HG03378 (cell line): ENCODE results near the gene TAS1R3.
"Not testable (repeated sequence)": the region's sequence is repeated elsewhere in the genome, so short reads cannot be mapped to it uniquely, and the experiment has no call there.

Experiments
- ATAC-seq: cut with Tn5 transposase; IDR thresholded peaks from one replicate; pipeline ENCODE4 v1.9.1; 2021; ENCODE audit warnings: mild to moderate bottlenecking, moderate library complexity; ENCODE audit not compliant: unreplicated experiment

The TAS1R3 gene

DNA sequence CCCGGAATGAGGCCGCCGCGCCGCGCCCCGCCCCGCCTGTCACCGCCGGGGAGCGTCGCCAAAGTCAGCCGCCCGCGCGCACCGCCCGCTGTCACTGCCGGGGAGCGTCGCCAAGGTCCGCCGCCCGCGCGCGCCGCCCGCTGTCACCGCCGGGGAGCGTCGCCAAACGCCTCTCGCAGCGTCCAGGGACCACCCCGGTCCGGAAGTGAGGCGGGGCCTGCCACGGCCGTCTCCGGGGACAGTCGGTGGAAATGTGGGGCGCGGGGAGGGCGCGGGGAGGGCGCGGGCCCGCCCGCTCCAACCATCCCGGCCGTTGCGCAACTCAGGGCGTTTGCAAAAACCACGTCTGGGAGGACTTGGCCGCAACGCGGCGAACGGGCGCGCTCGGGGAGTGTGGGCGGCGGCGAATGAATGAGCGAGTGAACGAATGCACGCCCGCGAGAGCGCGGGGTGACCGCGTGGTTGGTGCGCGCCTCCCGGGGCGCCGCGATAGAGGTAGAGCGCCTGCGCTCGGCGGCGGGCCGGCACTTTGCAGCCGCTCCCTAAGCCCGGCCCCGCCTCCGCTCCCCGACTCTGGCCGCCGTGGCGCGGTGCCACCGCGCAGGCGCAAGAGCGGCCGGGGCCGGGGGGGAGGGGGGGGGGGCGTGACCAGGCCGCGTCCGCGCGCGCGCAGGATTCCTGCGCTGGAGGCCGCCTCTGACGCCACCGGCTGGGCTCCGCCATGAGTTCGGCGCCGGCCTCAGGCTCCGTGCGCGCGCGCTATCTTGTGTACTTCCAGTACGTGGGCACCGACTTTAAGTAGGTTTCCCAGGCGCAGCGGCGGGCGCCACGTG, 22.9 kb upstream of the TAS1R3 start, which contains the start of the genes ACAP3 and PUSL1:
TSS of gene ACAP3 (minus strand) at position 8 of the 833 bp plus-strand sequence. CDS start 115 bp downstream, outside the sequence.
TSS of gene PUSL1 (plus strand) at position 675 of the 833 bp plus-strand sequence. CDS start at position 722, 47 bp downstream.
- no peak for ATAC-seq

DNA sequence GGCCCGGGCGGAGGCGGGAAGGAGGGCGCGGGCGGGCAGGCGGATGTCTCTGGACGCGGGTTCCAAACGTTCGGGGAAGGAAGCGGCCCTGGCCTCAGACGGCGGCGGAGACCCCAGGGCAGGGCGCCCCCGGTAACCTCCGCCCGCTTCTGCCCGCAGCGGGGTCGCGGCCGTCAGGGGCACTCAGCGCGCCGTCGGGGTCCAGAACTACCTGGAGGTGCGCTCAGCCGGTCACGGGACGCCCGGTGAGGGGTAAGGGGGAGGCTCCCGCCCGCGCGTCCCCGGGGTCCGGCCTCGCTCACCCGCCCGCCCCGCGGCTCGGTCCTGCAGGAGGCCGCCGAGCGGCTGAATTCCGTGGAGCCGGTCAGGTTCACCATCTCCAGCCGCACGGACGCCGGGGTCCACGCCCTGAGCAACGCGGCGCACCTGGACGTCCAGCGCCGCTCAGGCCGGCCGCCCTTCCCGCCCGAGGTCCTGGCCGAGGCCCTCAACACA, 22.3 kb upstream of the TAS1R3 start:
- ATAC-seq, result no peak

DNA sequence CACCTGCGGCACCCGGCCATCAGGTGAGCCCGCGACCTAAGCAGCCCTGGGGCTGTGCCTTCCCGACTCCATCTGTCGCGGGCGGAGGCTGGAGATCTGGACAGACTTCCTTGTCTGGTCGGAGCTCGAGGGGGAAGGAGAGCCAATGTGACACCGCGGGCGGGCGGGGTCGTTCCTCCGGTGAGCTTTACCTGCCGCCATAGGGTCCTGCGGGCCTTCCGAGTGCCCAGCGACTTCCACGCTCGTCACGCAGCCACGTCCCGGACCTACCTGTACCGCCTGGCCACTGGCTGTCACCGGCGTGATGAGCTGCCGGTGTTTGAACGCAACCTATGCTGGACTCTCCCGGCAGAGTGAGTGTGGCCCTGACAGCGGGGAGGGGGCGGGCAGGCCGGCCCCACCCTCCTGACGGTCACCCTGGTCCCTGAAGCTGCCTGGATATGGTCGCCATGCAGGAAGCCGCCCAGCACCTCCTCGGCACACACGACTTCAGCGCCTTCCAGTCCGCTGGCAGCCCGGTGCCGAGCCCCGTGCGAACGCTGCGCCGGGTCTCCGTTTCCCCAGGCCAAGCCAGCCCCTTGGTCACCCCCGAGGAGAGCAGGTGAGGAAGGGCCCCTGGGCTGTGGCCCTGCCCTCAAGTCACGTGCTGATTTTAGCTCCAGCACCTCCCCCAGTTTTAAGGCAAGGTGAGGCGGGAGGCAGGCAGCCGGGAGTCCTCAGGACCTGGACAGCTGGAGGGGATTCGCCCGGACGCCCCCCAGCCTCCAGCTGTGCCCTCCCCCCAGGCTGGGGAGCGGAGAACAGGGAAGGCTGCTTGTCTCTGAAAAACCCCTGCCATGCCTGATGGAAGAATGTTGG, 21.6 kb upstream of the TAS1R3 start:
- ATAC-seq, result no peak

DNA sequence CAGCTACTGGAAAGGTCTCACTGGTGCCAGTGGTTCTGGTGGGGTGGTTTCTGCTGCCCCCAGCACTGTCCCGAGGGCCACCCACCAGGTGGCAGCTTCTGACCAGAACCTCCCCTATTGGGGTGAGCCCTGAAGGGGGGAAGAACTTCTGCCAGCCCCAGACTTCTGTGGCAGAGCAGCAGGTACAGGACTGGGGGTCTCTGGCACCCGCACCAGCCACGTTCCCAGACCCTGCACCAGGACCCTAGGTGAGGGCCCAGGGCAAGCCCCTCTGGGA, 21.0 kb upstream of the TAS1R3 start:
- no peak for ATAC-seq

DNA sequence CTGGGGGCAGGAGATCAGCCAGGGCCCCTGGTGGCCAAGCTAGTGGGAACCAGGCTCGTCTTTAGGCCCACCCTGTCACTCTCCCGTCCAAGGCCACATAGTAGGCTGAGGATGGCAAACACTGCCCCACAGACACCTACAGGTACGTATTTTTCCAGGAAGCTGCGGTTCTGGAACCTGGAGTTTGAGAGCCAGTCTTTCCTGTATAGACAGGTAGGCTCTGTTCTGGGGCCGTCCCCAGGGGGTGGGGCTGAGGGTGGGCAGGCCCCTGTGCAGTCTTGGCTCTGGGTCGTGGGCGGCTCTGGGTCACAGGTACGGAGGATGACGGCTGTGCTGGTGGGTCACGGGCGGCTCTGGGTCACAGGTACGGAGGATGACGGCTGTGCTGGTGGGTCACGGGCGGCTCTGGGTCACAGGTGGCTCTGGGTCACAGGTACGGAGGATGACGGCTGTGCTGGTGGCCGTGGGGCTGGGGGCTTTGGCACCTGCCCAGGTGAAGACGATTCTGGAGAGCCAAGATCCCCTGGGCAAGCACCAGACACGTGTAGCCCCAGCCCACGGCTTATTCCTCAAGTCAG, 20.5 kb upstream of the TAS1R3 start:
- ATAC-seq, result no peak

DNA sequence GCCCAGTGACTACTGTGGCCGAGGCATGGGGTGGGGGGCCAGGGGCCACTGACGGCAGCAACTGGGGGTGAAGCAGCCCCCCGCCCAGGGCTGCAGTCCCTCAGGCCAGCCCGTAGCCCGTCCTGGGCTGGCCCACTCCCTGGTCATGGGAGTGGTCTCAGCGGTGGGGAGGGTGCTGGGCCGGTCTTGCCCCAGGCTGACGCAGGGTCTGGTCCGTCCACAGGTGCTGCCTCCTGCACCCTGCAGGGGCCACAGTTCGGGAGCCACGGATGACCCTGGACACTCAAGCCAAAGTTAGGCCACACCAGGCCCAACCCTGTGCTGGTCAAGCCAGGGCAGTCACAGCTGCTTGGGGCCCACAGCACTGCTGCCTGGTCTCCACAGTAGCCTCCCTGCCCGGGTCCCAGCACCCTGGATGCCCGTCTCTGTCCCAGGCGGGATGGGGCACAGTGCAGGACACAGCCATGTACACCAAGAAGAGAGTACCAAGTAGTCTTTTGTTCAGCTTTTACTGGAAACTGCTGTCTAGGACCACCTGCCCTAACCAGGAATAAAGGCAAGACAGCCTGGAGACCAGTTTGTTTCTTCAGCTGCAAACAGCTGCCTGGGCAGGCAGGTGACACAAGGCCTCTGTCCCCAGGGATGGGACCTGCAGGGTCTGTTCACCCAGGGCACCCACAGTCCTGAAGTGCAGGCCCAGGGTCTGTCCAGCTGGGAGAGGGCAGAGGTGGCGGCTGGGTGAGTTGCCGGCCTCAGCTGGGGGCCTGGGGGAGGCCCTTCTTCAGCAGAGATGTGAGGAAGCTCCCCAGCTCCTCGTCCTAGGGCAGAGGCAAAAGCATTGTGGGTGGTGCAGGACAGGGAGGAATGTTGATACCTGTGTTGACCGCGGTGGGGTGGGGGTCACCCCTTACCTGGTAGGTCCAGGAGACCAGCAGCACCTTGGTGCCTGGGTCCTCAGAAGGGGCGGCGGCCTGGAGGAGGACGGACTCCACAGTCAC, 19.7 kb upstream of the TAS1R3 start:
- no peak for ATAC-seq

DNA sequence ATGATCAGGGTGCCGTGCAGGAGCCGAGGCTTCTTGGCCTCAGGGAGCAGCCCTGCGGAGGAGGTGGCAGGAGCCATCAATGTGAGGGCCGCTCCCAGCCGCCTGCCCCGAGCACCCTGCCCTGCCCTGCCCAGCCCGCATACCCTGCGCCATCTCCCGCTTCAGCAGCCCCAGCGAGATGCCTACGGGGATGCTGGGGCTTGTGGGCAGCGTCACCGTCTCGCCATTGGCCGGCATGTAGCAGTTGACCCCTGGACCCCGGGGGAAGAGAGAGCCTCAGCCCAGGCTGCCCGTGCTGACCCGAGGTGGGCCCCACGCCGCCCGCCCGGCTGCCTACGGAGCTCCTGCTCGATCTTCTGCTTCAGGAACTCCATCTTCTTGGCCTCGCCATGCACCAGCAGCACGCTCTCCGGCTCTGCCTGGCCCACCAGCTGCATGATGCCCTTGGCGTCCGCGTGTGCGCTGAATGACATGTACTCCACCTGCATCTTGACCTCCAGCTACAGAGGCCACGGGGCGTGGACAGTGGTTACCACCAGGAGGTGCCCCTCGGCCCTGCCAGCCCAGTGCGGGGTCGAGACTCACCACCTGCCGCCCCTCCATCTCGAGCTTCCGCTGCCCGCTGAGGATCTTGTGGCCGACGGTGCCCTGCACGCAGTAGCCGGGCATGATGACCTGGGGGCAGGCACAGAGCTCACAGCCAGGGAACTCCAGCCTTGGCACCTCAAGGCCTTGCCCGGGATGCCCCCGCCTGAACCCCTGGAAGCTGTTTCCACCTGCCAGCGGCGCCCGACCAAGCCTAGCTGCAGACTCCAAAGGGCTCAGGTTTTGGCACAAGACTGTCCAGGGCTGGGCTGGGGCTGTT, 18.4 kb upstream of the TAS1R3 start:
- ATAC-seq, result no peak

DNA sequence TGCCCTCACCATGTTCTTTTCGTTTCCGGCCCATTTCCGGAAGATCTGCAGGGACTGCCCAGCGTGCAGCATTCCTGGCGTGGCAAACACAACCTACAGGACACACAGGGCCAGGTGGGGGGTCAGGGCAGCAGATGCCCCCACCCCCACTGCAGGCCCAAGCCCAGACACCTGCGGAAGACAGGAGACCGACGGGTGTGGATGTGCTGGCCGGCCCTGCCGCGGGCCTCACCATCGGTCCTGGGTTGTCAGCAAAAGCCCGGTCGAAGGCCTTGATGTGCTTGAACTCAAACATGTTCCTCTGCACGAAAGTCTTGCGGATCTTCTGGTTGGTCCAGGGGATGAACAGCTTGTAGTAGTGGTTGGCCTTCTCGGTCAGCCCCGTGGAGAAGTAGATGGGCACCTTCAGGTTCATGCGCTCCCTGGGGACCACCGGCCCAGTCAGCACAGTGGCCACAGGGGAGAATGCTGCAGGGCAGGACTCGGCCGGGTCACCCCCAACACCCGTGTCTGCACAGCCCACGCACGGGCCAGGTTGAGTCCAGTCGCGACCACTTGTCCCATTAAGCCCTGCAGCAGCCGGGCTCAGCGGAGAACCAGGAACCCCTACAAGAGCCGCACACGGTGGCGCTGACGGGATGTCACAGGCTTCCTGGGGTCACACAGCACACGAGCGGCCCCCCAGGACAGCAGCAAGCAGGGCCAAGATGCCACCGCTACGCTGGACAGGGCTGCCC, 17.4 kb upstream of the TAS1R3 start:
- no peak for ATAC-seq

DNA sequence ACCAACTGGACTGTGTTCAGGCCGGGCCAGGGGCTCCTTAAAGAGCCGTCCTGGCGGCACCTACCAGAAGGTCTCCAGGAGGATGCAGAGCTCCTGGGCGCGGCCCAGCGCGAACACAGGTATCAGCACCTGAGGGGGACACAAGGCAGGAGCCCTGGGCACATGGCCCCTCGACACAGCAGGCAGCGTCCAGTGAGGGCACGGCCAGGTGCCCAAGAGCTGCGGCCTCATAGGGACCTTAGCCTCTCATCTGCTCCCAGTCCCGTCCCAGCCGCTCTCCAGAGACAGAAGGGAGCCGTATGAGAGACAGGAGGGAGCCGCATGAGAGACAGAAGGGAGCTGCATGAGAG, 16.9 kb upstream of the TAS1R3 start:
- no peak for ATAC-seq

DNA sequence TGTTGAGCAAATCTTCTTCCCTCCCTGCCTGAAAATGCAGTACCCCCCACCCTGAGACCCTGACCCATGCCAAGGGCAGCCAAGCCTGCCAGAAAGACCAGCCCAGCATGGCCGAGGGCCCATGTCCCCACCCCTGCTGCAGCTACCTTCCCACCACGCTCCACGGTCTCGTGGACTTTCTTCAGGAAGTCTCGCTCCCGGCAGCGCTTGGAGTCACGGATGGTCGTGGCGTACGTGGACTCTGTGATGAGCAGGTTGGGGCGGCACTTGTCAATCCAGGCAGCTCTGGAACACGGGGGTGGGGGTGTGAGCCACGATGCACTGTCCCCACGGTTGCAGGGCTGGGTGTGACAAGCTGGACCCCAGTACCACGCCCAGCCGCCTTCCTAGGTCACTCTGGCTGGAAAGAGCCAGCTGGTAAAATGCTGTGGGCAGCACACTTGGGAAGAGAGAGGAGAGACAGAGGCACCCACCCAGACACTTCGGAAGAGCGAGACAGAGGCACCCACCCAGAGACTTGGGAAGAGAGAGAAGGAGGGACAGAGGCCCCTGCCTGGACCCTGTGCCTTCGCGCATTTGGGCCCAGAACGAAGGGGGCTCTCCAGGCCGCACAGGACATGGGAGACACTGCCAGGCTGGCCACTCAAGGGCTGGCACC, 16.3 kb upstream of the TAS1R3 start:
- ATAC-seq, result no peak

DNA sequence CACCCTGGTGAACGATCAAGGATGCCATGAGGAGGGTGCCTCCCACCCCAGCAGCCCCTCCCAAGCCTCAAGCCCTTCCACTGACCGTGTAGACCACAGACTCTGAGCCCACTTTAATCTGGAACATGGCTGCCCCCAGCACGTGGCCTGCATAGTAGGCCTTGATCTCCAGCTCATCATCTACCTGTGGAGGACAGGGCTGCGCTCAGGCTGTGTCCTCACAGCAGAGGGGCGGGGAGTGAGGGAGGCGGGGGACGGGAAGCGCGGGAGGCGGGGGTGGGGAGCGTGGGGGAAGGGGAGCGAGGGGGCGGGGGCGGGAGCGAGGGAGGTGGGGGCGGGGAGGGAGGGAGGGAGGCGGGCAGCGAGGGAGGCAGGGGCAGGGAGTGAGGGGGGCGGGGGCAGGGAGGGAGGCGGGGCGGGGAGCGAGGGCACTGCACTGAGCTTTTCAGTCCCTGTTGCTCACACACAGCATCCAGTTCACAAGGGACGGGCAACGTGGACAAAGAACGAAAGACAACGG, 15.6 kb upstream of the TAS1R3 start:
- no peak for ATAC-seq

DNA sequence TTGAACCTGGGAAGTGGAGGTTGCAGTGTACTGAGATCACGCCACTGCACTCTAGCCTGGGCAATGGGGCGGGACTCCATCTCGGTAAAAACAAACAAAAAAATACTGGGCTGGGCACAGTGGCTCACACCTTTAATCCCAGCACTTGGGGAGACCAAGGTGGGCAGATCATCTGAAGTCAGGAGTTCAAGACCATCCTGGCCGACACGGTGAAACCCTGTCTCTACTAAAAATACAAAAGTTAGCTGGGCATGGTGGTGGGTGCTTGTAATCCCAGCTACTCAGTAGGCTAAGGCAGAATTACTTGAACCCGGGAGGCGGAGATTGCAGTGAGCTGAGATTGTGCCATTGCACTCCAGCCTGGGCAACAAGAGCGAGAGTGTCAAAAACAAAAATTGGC, 14.9 kb upstream of the TAS1R3 start:
- not testable (repeated sequence) for ATAC-seq

DNA sequence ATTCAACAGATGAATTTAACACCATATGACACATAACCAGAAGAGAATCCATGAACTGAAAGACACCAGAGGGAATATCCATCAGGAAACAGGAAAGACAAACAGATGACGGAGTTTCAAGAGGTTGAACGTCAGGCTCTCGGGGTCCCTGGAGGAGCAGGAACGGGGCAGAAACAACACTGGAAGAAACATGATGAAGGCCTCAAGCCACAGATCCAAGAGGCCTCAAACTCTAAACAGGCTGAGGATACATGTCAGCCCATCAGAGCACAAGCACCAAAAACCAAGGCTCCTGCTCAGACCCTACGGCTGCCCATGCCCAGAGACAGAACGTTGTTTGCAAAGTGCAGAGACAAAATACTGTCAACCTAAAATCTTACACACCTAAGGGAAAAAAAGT, 13.7 kb upstream of the TAS1R3 start:
- no peak for ATAC-seq

DNA sequence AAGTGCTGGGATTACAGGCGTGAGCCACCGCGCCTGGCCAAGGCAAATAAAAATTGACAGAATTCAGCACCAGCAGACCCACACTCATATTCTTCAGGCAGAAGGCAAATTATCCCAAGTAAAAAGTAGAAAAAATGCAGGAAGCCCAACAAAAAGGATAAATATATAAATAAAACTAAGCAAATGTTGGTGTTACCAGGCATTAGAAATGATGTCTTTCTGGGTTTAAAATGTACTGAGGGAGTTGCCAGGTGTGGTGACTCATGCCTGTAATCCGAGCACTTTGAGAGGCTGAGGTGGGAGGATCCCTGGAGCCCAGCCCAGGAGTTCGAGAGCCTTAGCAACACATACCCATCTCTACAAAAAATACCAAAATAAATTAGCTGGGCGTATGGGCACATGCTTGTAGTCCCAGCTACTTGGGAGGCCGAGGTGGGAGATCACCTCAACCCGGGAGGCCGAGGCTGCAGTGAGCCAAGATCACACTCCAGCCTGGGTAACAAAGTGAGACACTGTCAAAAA, 12.9 kb upstream of the TAS1R3 start:
- ATAC-seq, result no peak

DNA sequence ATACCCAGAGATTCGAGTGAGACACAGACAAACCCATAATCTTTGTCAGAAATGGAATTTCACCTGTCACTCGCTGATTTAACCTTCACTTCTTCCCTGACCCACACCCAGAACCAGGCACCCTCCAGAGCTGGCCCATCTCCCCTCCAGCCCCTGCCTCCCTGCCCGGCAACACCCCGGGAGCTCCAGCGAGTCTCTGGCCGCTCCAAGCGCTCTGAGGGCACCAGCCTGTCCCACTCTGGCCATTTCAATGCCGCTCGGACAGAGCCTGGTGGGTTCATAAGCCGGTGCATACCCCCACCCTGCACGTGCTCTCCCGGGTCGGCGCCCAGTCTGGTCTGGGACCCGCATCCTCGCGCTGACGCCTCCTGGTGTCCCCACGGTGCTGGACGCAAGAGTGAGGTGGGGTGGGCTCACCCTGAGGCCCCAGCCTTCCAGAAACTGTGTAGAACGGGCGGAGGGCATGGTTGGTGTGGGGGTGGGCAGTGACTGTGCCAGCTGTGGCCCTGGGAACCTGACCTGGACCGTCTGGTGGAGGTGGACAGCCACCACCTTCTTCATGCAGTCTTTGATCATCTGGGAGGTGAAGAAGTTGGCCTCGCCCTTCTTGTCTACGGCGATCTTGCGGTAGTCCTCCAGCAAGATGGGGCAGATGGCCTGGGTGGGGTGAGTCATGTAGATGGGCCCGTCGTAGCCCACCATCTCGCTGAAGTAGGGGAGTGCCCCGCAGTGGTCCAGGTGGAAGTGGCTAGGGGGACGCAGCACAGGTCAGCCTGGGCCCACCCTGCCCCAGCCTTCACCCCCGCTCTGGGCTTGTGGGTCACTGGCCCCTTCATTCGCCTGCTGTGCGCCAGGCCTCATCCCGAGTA, 12.1 kb upstream of the TAS1R3 start:
- ATAC-seq, result no peak

DNA sequence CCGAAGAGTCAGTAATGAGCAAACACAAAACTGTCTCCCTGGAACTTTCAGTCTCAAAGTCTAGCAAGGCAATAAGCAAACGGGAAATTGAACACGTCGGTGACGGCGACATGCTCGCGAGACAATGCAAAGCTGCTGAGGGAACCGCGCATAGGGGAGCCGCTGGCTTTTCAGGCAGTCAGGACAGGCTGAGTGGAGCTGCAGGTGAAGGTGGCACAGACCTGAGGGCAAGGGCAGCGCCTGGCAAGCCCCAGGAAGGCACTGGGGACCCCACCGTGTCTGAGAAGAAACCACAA, 11.5 kb upstream of the TAS1R3 start:
- ATAC-seq, result no peak
